Vagina (tissue), 2 donors: Measurements from ENCODE around the gene FOXP2. TPM values are rescaled to one million over a fixed set of nuclear protein-coding genes. Genes with fewer than 3 reads are reported as not detected.

Experiments
- DNase-seq, 2 donors: peaks; one replicate each; pipeline ENCODE4 v3.0.0-alpha.2; 2017; ENCODE audit errors: extremely low spot score in 2 of 2
- H3K27ac ChIP-seq: fragments of 200-600 bp; sonication (generic); one replicate; pipeline ENCODE4 v1.5.1; 2019
- H3K27me3 ChIP-seq: fragments of 200-600 bp; sonication (generic); one replicate; pipeline ENCODE4 v1.5.1; 2019
- H3K36me3 ChIP-seq, 2 donors: fragments of 200-600 bp; sonication (generic); one replicate each; pipeline ENCODE4 v1.5.1; 2017 to 2019
- H3K4me1 ChIP-seq: fragments of 200-600 bp; sonication (generic); one replicate; pipeline ENCODE4 v1.5.1; 2019
- H3K4me3 ChIP-seq, 2 donors: fragments of 200-600 bp; sonication (generic); 1 replicate in 1 of 2; 2 replicates in 1 of 2; pipeline ENCODE4 v1.5.1; 2016 to 2019
- H3K9me3 ChIP-seq: fragments of 200-600 bp; sonication (generic); one replicate; pipeline ENCODE4 v1.5.1; 2019
- POLR2A ChIP-seq, 2 donors: fragments of 450-650 bp; IDR thresholded peaks; one replicate each; pipeline ENCODE4 v1.6.1; 2017; ENCODE audit warnings: antibody characterized with exemption in 2 of 2, mild to moderate bottlenecking in 2 of 2, moderate library complexity in 2 of 2
- POLR2AphosphoS5 ChIP-seq, 2 donors: sonication (generic); formaldehyde crosslinking; IDR thresholded peaks; one replicate each; pipeline ENCODE4 v1.9.0; 2017; ENCODE audit warnings: antibody characterized with exemption in 2 of 2, mild to moderate bottlenecking in 2 of 2, low read depth in 1 of 2; ENCODE audit not compliant: insufficient read depth in 1 of 2
- intact Hi-C: fragments of 100-400 bp; cut with DNase I; formaldehyde crosslinking; loops from one replicate; pipeline ENCODE4 v1.15.1; 2023
- total RNA-seq: library from RNA; depleted of rRNA; stranded (reverse); fragments of >200 nt; gene quantifications from one replicate; pipeline ENCODE4 v1.2.3, GENCODE V29; 2016
- TF ChIP-seq, protein P1 (sequence below), 3 experiments: fragments of 450-650 bp in 2 of 3; fragments of 200-600 bp in 1 of 3; sonication (generic) in 1 of 3; IDR thresholded peaks; one replicate each; pipeline ENCODE4 v1.5.1; 2017 to 2019; ENCODE audit warnings: antibody characterized with exemption in 3 of 3, mild to moderate bottlenecking in 2 of 3, moderate library complexity in 2 of 3

The FOXP2 gene
- total RNA-seq, 1 donor from 2014 or later: 29.7 TPM

GRCh38 chr7:114718861-114719260 lies 304.2 kb downstream of the FOXP2 start:
- no peak for TF ChIP-seq POLR2AphosphoS5 (IDR thresholded peaks at IDR 0.05; ENCODE audit: insufficient read depth in 1 of 2, low read depth in 1 of 2)
- TF ChIP-seq, protein P1, sequence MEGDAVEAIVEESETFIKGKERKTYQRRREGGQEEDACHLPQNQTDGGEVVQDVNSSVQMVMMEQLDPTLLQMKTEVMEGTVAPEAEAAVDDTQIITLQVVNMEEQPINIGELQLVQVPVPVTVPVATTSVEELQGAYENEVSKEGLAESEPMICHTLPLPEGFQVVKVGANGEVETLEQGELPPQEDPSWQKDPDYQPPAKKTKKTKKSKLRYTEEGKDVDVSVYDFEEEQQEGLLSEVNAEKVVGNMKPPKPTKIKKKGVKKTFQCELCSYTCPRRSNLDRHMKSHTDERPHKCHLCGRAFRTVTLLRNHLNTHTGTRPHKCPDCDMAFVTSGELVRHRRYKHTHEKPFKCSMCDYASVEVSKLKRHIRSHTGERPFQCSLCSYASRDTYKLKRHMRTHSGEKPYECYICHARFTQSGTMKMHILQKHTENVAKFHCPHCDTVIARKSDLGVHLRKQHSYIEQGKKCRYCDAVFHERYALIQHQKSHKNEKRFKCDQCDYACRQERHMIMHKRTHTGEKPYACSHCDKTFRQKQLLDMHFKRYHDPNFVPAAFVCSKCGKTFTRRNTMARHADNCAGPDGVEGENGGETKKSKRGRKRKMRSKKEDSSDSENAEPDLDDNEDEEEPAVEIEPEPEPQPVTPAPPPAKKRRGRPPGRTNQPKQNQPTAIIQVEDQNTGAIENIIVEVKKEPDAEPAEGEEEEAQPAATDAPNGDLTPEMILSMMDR (IDR thresholded peaks at IDR 0.05): no peak
- no peak for TF ChIP-seq POLR2A (IDR thresholded peaks at IDR 0.05)
- H3K27me3 ChIP-seq: no peaks in the 10 kb centered on the region
- H3K36me3 ChIP-seq: no peaks in the 10 kb centered on the region
- H3K4me1 ChIP-seq: no peaks in the 10 kb centered on the region
- no peak overlapping the region for H3K27ac ChIP-seq
- no peak overlapping the region for H3K4me3 ChIP-seq
- no peak for DNase-seq
- intact Hi-C loops: no loop called here
- no peaks in the 10 kb centered on the region for H3K9me3 ChIP-seq

GRCh38 chr7:114720725-114721124 lies 306.1 kb downstream of the FOXP2 start:
- no peak for DNase-seq

DNA sequence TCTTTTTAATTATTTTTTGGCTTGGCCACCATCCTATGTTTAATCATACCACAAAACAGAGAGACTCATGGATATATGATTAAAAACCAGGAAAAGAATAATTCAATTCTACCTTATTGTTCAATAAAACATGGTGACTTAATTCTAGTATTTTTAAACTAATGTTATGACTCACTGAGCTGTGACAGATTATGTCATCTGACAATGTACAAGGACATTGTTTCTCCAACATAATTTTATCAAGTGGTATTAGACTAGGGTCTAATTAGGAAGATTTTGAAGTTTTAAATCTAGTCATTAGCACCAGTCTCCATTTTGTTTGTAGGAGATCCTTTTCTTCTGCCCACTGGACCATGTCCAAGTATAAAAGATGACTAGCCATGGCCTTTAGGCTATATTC lies 307.9 kb downstream of the FOXP2 start:
- no peaks in the 10 kb centered on the region for H3K36me3 ChIP-seq
- no peak overlapping the region for H3K27ac ChIP-seq
- intact Hi-C loops: no loop called here
- no peak overlapping the region for H3K4me3 ChIP-seq
- no peak for TF ChIP-seq POLR2A (IDR thresholded peaks at IDR 0.05)
- TF ChIP-seq, protein P1 (IDR thresholded peaks at IDR 0.05): no peak
- no peak for TF ChIP-seq POLR2AphosphoS5 (IDR thresholded peaks at IDR 0.05; ENCODE audit: insufficient read depth in 1 of 2, low read depth in 1 of 2)
- no peak for DNase-seq
- H3K27me3 ChIP-seq: no peaks in the 10 kb centered on the region
- no peaks in the 10 kb centered on the region for H3K4me1 ChIP-seq
- H3K9me3 ChIP-seq: no peaks in the 10 kb centered on the region

More at GRCh38 chr7:114720725-114721124, 306.1 kb downstream of the FOXP2 start:
- Histone ChIP-seq H3K36me3 (no peaks in the 10 kb centered on the region), H3K4me3 (no peak overlapping the region), H3K4me1 (no peaks in the 10 kb centered on the region), H3K27me3 (no peaks in the 10 kb centered on the region), H3K9me3 (no peaks in the 10 kb centered on the region), H3K27ac (no peak overlapping the region)
- intact Hi-C loops: no loop called here
- TF ChIP-seq POLR2A (IDR thresholded peaks at IDR 0.05) (no peak), POLR2AphosphoS5 (IDR thresholded peaks at IDR 0.05; ENCODE audit: insufficient read depth in 1 of 2, low read depth in 1 of 2) (no peak)
- TF ChIP-seq, protein P1 (IDR thresholded peaks at IDR 0.05): no peak

DNA sequence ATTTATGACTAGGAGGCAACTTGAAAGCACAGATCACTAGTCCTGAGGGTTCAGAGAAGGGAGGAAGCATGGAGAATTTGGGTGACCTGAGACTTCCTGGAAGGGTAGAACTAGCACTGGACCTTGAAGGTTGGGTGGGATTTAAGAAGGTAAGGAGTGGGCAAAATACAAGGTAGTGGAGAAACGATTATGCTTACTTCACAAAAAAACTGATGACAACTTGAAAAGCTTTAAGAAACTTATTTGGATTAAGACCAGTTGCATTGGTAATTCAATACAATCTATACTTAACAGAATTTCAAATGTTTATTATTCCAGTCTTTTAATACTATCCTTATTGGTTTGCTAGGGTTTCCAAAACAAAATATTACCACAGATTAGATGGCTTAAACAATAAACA lies 308.7 kb downstream of the FOXP2 start:
- Histone ChIP-seq H3K4me3 (no peak overlapping the region), H3K27me3 (no peaks in the 10 kb centered on the region), H3K9me3 (no peaks in the 10 kb centered on the region), H3K36me3 (no peaks in the 10 kb centered on the region), H3K27ac (no peak overlapping the region), H3K4me1 (no peaks in the 10 kb centered on the region)
- intact Hi-C loops: no loop called here
- TF ChIP-seq POLR2A (IDR thresholded peaks at IDR 0.05): no peak
- TF ChIP-seq, protein P1 (IDR thresholded peaks at IDR 0.05): no peak
- no peak for TF ChIP-seq POLR2AphosphoS5 (IDR thresholded peaks at IDR 0.05; ENCODE audit: insufficient read depth in 1 of 2, low read depth in 1 of 2)
- no peak for DNase-seq

- DNase-seq: no peak
- intact Hi-C loops: no loop called here
- H3K36me3 ChIP-seq: no peaks in the 10 kb centered on the region
Observed at GRCh38 chr7:114740095-114740494, 325.5 kb downstream of the FOXP2 start.

More at GRCh38 chr7:114740095-114740494, 325.5 kb downstream of the FOXP2 start:
- no peaks in the 10 kb centered on the region for H3K4me1 ChIP-seq
- TF ChIP-seq POLR2A (IDR thresholded peaks at IDR 0.05) (no peak), POLR2AphosphoS5 (IDR thresholded peaks at IDR 0.05; ENCODE audit: insufficient read depth in 1 of 2, low read depth in 1 of 2) (no peak)
- TF ChIP-seq, protein P1 (IDR thresholded peaks at IDR 0.05): no peak
- no peak overlapping the region for H3K27ac ChIP-seq
- H3K9me3 ChIP-seq: no peaks in the 10 kb centered on the region
- H3K4me3 ChIP-seq: no peak overlapping the region
- H3K27me3 ChIP-seq: no peaks in the 10 kb centered on the region
